Neural crest cell (in vitro differentiated cells): ENCODE results near the gene FRMD4A. TPM values are rescaled to one million over a fixed set of nuclear protein-coding genes. Genes with fewer than 3 reads are reported as not detected.
A peak's percentile ranks its signal among the peaks of the same experiment; 100 is the strongest.

ENCODE experiments used
- DNase-seq: peaks from one replicate; pipeline ENCODE4 v3.0.0; 2021; ENCODE audit warnings: low read depth, mixed read lengths, low spot score
- H3K27ac Mint-ChIP-seq: one replicate; pipeline ENCODE4 v1.8.0; 2021; ENCODE audit warnings: mild to moderate bottlenecking, mixed read lengths; ENCODE audit not compliant: unreplicated experiment
- H3K27me3 Mint-ChIP-seq: 2 replicates; pipeline ENCODE4 v1.8.0; 2021; ENCODE audit warnings: low read depth, mild to moderate bottlenecking, mixed read lengths
- H3K36me3 Mint-ChIP-seq: 2 replicates; pipeline ENCODE4 v1.8.0; 2021; ENCODE audit warnings: low read depth, mild to moderate bottlenecking, mixed read lengths
- H3K4me1 Mint-ChIP-seq: 2 replicates; pipeline ENCODE4 v1.8.0; 2021; ENCODE audit warnings: mixed read lengths
- H3K4me3 Mint-ChIP-seq: one replicate; pipeline ENCODE4 v1.8.0; 2021; ENCODE audit warnings: mild to moderate bottlenecking, mixed read lengths
- H3K9me3 Mint-ChIP-seq: 2 replicates; pipeline ENCODE4 v1.8.0; 2021; ENCODE audit warnings: mixed read lengths
- CTCF ChIP-seq: fragments of 200-600 bp; sonication (generic); conservative IDR thresholded peaks from 2 replicates; pipeline ENCODE4 v1.5.0; 2021; ENCODE audit warnings: antibody characterized with exemption, mild to moderate bottlenecking
- total RNA-seq: library from RNA; stranded (reverse); gene quantifications from 2 replicates; pipeline ENCODE4 v1.2.1, GENCODE V29; 2021

Gene FRMD4A
- total RNA-seq, 1 donor from 2014 or later: 65.3 TPM

DNA sequence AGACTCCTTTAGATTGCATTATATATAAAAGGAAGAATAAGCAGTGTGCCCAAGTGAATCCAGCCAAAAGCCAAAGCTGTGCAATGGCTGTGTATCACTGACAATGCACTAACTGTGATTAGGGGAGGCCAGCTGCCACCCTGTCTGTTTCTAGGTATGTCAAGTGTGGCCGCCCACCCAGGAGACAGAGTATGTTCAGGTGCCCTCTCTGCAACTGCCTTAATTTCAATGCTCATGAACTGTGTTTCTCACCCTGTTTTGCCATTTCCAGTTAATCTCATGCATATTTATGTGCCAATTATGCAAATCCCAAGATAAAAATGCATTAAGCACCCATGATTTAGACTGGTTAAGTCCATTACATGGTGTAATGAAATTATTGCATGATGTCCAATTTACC lies 159.4 kb downstream of the FRMD4A start:
- no peak for DNase-seq
- Mint-ChIP-seq H3K27me3 (no peaks in the 10 kb centered on the region), H3K4me3 (peak overlapping the region; percentile 42), H3K4me1 (peaks cover 69% of the 10 kb centered on the region), H3K36me3 (no peaks in the 10 kb centered on the region), H3K9me3 (no peaks in the 10 kb centered on the region), H3K27ac (no peak overlapping the region)
- no peak for TF ChIP-seq CTCF

- no peak for TF ChIP-seq CTCF
- H3K36me3 Mint-ChIP-seq: no peaks in the 10 kb centered on the region
- no peaks in the 10 kb centered on the region for H3K27me3 Mint-ChIP-seq
- DNase-seq: no peak
- H3K27ac Mint-ChIP-seq: peak overlapping the region; percentile 91
- H3K4me3 Mint-ChIP-seq: peak overlapping the region; percentile 71
- H3K4me1 Mint-ChIP-seq: peaks cover 35% of the 10 kb centered on the region
- no peaks in the 10 kb centered on the region for H3K9me3 Mint-ChIP-seq
Measured at GRCh38 chr10:14163377-14164086, 167.2 kb downstream of the FRMD4A start.

- Mint-ChIP-seq H3K4me3 (peak overlapping the region; percentile 71), H3K9me3 (peaks cover 2% of the 10 kb centered on the region), H3K27ac (no peak overlapping the region), H3K4me1 (peaks cover 30% of the 10 kb centered on the region), H3K27me3 (no peaks in the 10 kb centered on the region), H3K36me3 (peaks cover under 1% of the 10 kb centered on the region)
- no peak for DNase-seq
- TF ChIP-seq CTCF: no peak
Measured at GRCh38 chr10:14162629-14163344, 167.9 kb downstream of the FRMD4A start.

DNA sequence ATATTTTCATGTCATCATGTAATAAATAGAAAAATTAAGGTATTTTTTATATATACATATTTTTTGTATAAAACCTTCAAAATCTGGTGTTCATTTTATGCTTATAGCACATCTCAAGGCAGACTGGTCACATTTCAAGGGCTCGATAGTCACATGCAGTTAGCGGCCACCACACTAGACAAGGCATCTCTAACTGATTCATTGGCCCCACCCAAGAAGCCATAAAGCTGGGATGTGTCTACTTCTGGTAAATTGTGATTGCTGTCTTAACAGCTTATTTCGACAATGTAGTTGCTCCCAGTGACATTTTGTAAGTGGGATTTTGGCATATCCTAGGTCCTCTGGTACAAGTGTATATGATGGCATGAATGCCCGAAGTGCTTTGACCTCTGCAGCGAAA lies 168.7 kb downstream of the FRMD4A start:
- H3K27ac Mint-ChIP-seq: no peak overlapping the region

DNA sequence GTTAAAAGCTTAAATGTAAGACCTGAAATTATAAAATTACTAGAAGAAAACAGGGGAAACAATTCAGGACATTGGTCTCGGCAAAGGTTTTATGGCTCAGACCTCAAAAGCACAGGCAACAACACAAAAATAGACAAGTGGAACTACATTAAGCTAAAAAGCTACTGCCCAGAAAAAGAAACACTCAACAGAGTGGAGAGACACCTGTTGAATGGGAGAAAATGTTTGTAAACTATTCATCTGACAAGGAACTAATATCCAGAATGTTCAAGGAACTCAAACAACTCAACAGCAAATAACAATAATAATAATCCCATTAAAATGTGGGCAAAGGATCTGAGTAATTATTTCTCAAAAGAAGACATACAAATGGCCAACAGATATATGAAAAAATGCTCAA lies 170.4 kb downstream of the FRMD4A start:
- Mint-ChIP-seq H3K4me1 (peaks cover 27% of the 10 kb centered on the region), H3K9me3 (peaks cover 13% of the 10 kb centered on the region), H3K36me3 (peaks cover 8% of the 10 kb centered on the region), H3K4me3 (no peak overlapping the region), H3K27me3 (no peaks in the 10 kb centered on the region), H3K27ac (no peak overlapping the region)
- no peak for TF ChIP-seq CTCF
- DNase-seq: no peak

More for the DNA sequence above, 168.7 kb downstream of the FRMD4A start:
- no peak for DNase-seq
- Mint-ChIP-seq H3K36me3 (peaks cover 8% of the 10 kb centered on the region), H3K4me1 (peaks cover 30% of the 10 kb centered on the region), H3K9me3 (peaks cover 9% of the 10 kb centered on the region), H3K27me3 (no peaks in the 10 kb centered on the region), H3K4me3 (no peak overlapping the region)
- no peak for TF ChIP-seq CTCF
